ELF-1 (cell line): ENCODE results near the gene CTXN1.
A peak's percentile ranks its signal among the peaks of the same experiment; 100 is the strongest.
"Not testable (repeated sequence)": the region's sequence is repeated elsewhere in the genome, so short reads cannot be mapped to it uniquely, and the experiment has no call there.

Source experiments
- DNase-seq: peaks from one replicate; pipeline ENCODE4 v3.0.0-alpha.2; 2016; ENCODE audit warnings: low read depth, low spot score

CTXN1 gene

GRCh38 chr19:7900401-7900870, 25.5 kb downstream of the CTXN1 start:
- DNase-seq = no peak

- no peak for DNase-seq
Measured at GRCh38 chr19:7899751-7900378, 26.1 kb downstream of the CTXN1 start.

GRCh38 chr19:7898967-7899366, 27.0 kb downstream of the CTXN1 start:
- DNase-seq = no peak

- no peak for DNase-seq
Measured at GRCh38 chr19:7897292-7897691, 28.6 kb downstream of the CTXN1 start.

- DNase-seq = no peak
Measured at GRCh38 chr19:7895565-7895964, 30.4 kb downstream of the CTXN1 start.

GRCh38 chr19:7894612-7895309, 31.2 kb downstream of the CTXN1 start:
- DNase-seq = peak; percentile 79

GRCh38 chr19:7893362-7894101, 32.4 kb downstream of the CTXN1 start:
- not testable (repeated sequence) for DNase-seq

GRCh38 chr19:7888826-7889217, 37.1 kb downstream of the CTXN1 start:
- no peak for DNase-seq

GRCh38 chr19:7888145-7888825, 37.6 kb downstream of the CTXN1 start, which contains the start of gene LRRC8E:
Gene LRRC8E (plus strand): TSS chr19:7888510. CDS start chr19:7895604, 7,094 bp downstream.
- DNase-seq = peak; percentile 76

- no peak for DNase-seq
Measured at GRCh38 chr19:7887408-7888144, 38.4 kb downstream of the CTXN1 start.

- DNase-seq = no peak
Measured at GRCh38 chr19:7885818-7886217, 40.1 kb downstream of the CTXN1 start.

GRCh38 chr19:7883796-7884570, 42.0 kb downstream of the CTXN1 start:
- DNase-seq = no peak

GRCh38 chr19:7883105-7883504, 42.8 kb downstream of the CTXN1 start:
- DNase-seq = no peak

GRCh38 chr19:7881910-7882309, 44.0 kb downstream of the CTXN1 start:
- DNase-seq = no peak

- no peak for DNase-seq
Measured at GRCh38 chr19:7879836-7880235, 46.1 kb downstream of the CTXN1 start.

GRCh38 chr19:7879111-7879807, 46.7 kb downstream of the CTXN1 start:
- no peak for DNase-seq

GRCh38 chr19:7877249-7877836, 48.6 kb downstream of the CTXN1 start:
- DNase-seq = no peak

- DNase-seq = no peak
Measured at GRCh38 chr19:7874897-7875273, 51.0 kb downstream of the CTXN1 start.
